GM15510 (cell line): ENCODE data around the gene EPB41L1.

ENCODE experiments used
- POLR2A ChIP-seq: IDR thresholded peaks from 3 replicates; pipeline ENCODE4 v1.6.1; 2011; ENCODE audit warnings: borderline replicate concordance; ENCODE audit not compliant: insufficient read length; ENCODE audit errors: extremely low read depth

EPB41L1 gene

DNA sequence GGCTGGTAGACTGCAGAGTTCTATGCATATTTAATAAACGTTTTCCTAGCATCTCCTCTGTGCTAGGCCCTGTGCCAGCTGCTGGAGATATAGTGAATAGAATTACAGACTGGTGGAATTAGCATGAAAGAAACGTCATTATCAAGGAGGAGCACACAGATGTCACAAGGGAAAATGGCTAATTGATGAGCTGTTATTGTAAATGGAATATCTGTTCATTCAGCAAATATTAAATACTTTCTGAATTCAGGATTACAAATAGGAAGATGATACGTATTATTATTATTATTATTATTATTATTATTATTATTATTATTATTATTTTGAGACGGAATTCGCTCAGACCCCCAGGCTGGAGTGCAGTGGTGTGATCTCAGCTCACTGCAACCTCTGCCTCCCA, 82.9 kb downstream of the EPB41L1 start:
- TF ChIP-seq POLR2A = no peak

DNA sequence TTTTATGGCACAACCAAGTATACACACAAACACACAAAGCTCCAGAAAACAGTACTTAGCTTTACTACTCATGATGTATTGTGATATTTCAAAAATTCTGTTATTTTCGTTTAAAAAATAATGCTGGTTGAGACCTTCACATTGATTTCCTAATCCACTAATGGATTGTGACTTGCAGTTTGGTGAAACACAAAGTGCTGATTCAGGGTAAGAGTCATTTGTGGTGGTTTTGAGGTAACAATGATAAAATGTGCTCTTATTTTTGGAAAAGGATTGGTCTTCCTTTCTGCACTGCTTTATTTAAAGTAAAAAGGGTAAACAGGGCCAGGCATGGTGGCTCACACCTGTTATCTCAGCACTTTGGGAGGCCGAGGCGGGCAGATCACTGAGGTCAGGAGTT, 83.6 kb downstream of the EPB41L1 start:
- no peak for TF ChIP-seq POLR2A

DNA sequence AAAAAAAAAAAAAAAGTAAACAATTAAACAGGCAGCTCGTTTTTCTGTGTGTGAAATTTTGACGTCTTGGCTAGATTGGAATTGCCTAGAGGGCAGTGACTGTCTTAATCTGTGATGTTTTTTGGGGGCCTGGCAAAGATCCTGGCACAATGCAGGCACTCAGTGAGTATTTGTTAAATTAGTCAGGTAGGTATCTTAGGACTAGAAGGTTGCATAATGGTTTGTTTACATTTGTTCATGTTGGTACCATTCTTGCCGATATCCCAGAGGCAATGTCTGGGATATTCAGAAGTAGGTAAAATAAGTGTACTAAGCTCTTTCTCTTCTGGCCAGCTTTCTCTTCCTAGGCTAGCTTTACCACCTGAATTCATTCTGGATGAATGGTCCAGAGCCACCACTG, 84.2 kb downstream of the EPB41L1 start:
- TF ChIP-seq POLR2A = no peak

DNA sequence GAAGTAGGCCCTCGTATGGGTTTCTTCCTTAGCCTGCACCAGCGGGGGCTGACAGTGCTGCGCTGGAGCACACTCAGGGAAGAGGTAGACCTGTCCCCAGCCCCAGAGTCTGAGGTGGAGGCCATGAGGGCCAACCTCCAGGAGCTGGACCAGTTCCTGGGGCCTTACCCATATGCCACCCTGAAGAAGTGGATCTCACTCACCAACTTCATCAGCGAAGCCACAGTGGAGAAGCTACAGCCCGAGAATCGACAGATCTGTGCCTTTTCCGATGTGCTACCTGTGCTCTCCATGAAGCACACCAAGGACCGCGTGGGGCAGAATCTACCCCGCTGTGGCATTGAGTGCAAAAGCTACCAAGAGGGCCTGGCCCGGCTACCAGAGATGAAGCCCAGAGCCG, 85.5 kb downstream of the EPB41L1 start:
- no peak for TF ChIP-seq POLR2A

DNA sequence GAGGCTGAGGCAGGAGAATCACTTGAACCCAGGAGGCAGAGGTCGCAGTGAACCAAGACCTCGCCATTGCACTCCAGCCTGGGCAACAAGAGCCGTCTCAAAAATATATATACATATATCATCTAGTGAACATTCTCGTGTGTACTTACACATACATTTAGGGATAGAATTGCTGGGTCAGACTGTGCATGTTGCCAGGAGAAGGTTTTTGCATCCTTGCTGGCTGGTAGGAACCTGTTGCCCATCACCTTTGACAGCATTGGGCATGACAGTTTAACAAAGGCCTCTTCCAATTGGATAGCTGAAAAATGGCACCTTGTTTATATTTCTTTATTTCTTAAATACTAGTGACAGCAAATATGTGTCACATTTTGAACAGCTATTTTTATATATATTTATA, 87.1 kb downstream of the EPB41L1 start:
- TF ChIP-seq POLR2A = no peak

DNA sequence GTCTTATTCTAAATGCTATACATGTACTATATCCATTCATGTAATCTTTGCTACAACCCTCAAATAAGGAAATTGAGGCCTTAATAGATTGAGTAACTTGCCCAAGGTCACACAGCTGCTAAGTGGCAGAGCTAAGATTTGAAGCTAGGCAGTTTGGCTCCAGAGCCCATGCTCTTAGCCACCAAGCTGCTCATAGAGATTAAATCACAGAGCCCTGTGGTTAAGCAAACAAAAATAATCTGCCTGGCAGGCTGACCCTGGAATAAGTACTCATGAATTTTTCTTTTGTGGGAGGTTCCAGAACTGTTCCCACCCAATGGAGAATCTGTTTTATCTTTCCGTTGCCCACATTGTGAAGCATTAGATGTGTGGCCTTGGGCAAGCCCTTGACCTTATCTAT, 89.2 kb downstream of the EPB41L1 start:
- no peak for TF ChIP-seq POLR2A

DNA sequence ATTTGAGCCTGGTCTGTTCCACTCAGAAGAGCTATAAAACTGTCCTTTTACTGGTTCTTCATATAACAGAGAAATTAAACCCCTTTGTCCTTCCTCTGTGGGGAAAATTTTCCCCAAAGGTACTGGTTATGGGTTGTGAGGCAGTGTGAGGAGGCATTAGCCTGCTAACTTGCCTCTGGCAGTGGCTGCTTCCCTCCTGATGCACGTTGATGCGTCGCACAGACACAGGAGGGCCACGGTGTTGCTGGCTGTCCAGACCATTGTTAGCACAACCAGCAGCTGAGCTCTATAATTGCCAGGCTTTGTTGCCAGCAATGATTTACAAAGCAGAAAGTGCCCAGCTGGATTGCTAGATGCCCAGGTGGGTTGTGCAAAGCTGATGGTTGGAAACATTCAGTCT, 91.9 kb downstream of the EPB41L1 start:
- TF ChIP-seq POLR2A = no peak

DNA sequence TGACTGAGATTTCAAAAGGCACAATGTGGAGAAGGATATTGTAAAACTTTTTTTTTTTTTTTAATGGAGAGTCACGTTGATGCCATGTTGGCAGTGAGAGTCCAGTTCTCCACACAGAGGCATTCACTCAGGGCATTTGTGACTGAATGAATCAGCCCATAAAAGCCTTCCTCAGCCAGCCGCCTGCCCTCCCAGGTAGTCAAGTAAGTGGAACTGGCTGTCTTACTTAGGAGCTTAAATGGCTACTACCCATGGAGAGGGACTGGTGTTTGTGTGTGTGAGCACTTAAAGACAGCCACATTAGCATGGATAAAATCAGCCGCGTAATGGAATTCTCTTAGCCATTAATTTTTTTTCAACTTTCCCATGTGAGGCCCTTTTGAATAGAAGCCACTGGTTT, 94.3 kb downstream of the EPB41L1 start:
- TF ChIP-seq POLR2A = no peak

DNA sequence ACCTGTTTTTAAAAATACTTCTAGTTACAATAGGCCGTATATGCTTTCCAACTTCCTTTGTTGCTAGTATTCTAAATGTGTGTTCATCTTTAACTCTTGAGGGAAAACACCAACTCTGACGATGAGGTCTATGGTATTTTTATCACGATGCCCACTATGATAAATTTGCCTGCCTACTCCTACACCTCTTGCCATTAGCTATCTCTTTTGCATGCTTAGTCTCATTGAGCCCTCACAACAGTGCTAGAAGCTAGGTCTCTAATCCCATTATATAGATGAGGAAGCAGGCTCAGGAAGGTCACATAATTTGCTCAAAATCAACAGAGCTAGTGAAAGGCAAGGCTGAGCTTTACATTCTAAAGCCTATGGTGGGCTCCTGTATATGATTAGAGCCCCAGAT, 94.9 kb downstream of the EPB41L1 start:
- no peak for TF ChIP-seq POLR2A

DNA sequence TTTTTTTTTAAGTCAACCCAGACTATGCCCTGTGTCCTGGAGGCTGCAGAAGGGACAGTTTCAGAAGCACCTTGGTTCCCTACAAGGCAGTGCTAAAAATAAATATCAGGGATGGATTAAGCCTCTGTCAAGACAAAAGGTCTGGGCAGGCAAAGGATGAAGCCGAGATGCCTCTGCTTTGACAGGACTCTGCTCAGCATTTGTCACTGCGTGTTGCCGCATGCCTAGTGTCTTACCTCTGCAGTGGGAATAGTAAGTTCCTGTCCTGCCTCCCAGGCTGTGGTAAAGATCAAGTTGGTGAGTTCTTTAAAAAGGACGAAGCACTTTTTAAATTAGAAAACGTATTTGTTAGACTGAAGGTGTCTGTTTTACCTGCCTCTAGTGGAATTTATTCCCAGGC, 96.9 kb downstream of the EPB41L1 start:
- no peak for TF ChIP-seq POLR2A

DNA sequence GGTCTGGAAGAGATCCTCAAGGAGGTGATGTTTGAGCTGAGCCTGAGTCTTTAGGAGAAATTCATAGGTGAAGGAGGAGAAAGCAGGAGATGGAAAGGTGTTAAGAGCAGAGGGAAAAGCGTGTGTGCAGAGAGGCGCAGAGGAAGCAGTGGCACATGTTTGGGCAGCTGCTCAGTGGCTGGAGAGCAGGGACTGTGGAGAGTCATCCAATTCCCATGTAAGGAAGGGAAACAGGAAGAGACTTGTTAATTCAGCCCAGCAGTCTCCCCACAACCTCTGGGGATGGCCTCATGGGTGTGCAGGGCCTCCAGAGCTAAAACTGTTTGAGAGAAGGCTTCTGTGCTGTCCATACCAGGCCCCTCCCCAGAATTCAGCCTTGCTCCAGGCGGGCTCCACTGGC, 98.0 kb downstream of the EPB41L1 start:
- no peak for TF ChIP-seq POLR2A

DNA sequence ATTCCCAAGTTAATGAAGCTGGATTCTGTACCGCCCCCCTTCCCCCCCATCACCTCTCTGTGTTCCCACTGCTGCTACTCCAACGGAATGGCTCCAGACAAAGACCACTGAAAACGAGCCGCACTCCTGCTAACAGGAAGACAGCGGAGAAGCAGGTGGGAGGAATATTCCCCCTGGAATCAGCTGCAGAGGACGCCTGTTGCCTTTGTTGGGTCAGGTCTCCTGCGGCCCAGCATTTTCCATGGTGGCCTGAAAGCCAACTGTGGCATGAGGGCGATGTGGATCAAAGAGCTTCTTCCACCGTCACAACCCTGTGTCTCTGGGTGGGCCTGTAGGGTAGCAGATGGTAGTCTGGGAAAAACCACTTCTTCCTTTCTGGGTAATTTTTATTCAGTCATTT, 98.5 kb downstream of the EPB41L1 start:
- no peak for TF ChIP-seq POLR2A

DNA sequence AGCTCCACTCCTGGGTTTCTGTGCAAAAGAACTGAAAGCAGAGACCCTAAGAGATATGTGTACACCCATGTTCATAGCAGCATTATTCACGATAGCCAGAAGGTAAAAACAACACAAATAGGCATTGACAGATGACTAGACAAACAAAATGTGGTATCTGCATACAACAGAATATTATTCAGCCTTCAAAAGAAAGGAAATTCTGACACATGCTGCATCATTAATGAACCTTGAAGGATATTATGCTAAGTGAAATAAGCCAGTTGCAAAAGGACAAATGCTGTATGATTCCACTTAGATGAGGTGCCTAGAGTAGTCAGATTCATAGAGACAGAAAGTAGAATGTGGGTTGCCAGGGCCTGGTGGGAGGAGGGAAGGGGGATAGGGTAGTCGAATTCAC, 99.5 kb downstream of the EPB41L1 start:
- no peak for TF ChIP-seq POLR2A

DNA sequence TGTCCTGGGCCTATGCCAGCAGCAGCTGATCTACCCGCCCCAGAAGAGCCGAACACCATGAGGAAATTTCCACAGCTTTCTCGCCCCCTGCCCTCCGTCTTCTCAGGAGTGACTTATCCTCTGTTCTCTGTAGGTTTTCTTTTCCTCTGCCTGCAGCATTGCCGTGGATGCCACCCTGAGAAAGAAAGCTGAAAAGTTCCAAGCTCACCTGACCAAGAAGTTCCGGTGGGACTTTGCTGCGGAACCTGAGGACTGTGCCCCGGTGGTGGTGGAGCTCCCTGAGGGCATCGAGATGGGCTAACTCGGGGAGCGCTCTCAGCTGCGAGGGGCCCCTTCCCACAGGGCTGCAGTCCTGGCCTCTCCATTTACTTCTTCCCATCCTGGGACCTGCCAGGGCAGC, 100.9 kb downstream of the EPB41L1 start:
- TF ChIP-seq POLR2A = no peak

DNA sequence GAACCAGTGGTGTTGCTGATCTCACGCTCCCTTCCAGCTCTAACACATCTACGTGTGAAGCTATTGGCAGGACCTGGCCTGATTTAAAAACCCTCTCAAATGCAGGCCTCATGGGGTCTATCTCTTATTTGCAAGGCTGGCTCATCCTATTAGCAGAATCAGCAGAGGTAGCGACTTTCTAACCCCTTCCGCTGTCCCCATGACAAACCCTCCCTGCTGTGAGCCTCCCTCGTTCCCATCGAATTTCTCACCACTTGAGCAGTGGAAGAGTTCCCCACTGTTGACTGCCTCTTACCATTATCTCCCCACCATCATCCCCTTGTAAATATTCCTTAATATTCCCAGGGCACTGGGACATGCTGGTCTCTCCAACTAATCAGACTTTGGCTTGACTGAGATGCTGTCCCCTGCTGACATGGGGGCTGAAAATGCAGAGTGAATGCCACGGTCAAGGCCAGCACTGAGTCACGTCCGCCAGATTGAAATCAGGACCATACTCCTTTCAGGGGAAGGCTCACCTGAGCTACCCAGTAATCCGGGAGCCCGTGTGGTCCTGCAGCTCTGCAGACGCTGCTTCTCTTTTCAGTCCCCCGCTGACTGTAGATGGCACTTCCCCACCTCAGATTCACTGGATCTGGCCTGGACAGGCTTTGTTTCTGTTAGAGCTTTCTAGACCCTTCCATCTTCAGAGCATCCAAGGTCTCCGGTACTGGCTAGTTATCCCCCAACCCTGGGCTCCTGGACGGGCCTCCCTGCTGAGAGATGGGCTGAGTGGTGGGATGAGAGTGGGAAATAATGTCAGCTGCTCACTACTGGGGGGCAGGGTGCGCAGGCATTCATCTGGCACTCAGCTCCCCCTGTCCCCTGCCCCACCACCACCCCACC, 104.9 kb downstream of the EPB41L1 start:
- no peak for TF ChIP-seq POLR2A

DNA sequence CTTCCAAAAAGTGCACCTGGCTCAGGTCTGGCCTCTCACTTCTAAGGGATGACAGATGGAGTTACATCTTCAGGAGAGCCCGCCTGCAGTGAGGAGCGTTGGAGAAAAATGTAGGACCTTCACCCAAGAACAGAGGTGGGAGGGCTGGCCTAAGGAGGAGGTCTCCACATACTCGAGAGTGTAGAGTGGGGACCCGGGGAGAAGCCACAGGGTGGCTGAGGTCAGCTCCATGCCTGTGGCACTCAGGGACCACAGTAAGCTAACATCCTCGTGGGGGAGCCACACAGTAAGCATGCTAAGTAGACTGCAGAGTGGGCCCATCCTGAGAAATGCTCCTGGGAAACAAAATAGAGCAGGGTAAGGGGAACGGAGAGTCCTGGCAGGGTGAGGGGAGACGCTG, 105.8 kb downstream of the EPB41L1 start:
- no peak for TF ChIP-seq POLR2A

DNA sequence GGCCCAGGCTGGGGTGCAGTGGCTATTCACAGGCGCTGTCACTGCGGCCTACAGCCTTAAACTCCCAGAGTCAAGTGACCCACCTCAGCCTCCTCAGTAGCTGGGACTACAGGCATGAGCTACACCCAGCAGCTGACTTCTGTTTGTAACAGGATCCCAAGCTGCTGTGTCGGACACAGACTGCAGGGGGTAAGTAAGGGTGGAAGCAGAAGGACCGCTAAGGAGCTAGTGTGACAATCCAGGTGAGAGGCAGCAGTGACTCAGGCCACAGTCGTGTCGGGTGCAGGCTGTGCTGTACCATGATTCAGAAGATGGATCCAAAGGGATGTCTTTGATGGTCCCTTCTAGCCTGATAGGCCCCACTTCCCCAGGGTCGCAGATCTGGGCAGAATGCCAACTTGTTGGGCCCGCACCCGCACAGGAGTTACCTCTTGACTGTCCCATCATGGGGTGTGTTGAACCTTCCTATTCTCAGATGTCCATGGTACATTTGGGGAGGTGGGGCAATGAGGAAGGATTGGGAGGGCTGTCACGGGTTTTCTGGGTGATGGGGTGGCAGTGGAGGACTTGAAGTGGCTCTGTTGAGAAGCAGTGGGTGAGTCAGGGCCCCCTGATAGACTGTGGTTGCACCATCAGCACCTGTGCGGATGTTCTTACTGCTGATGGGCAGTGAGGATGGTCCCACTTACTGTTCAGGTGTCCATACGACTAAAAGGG, 107.0 kb downstream of the EPB41L1 start:
- TF ChIP-seq POLR2A = no peak

DNA sequence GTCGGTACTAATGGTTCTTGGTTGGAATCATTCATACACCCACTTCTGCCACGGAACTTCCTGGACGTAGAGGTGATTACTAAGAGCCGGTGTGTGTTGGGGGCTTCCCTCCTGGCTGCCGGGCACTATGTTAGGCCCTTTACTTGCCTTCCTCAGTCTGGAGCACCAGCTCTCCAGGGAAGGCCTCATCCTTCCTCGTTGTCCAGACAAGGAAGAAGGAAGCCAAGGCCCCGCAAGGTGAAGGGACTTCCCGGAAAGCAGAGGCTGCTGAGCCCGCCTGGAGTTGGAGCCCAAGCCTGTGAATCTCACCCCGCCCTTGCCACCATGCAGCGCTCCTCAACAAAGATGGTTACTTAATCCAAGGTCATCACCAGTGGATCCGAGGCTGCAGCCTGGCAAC, 107.9 kb downstream of the EPB41L1 start:
- no peak for TF ChIP-seq POLR2A
